ENCODE results near the gene GJA10.
"Not testable (repeated sequence)": the region's sequence is repeated elsewhere in the genome, so short reads cannot be mapped to it uniquely, and the experiment has no call there.

DNA sequence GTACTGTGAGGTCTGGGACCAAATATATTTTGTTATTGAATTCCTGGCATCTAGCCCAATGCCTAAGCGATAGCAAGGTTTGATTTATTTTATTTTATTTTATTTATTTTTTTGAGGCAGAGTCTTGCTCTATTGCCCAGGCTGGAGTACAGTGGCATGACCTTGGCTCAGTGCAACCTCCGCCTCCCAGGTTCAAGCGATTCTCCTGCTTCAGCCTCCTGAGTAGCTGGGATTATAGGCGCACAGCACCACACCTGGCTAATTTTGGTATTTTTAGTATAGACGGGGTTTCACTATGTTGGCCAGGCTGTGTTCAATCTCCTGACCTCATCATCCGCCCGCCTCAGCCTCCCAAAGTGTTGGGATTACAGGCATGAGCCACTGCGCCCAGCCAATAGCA, 1.7 kb upstream of the GJA10 start:
- TF ChIP-seq, protein P1, sequence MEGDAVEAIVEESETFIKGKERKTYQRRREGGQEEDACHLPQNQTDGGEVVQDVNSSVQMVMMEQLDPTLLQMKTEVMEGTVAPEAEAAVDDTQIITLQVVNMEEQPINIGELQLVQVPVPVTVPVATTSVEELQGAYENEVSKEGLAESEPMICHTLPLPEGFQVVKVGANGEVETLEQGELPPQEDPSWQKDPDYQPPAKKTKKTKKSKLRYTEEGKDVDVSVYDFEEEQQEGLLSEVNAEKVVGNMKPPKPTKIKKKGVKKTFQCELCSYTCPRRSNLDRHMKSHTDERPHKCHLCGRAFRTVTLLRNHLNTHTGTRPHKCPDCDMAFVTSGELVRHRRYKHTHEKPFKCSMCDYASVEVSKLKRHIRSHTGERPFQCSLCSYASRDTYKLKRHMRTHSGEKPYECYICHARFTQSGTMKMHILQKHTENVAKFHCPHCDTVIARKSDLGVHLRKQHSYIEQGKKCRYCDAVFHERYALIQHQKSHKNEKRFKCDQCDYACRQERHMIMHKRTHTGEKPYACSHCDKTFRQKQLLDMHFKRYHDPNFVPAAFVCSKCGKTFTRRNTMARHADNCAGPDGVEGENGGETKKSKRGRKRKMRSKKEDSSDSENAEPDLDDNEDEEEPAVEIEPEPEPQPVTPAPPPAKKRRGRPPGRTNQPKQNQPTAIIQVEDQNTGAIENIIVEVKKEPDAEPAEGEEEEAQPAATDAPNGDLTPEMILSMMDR (IDR thresholded peaks at IDR 0.05) = not testable (repeated sequence)
- TF ChIP-seq POLR2A (IDR thresholded peaks at IDR 0.05) = not testable (repeated sequence)

All from body of pancreas (tissue), 4 donors.